HepG2 (cell line): ENCODE results near the gene IFT80. TPM values are rescaled to one million over a fixed set of nuclear protein-coding genes. Genes with fewer than 3 reads are reported as not detected.
A peak's percentile ranks its signal among the peaks of the same experiment; 100 is the strongest.

Experiments
- CEBPB ChIP-seq: IDR thresholded peaks from 2 replicates; pipeline ENCODE4 v1.6.1; 2011; ENCODE audit warnings: low read depth, low read length, improper control_type of control experiment, borderline replicate concordance
- HOXA7 ChIP-seq: sonication (generic); formaldehyde crosslinking; IDR thresholded peaks from 2 replicates; pipeline ENCODE4 v1.8.1; 2022; ENCODE audit warnings: mild to moderate bottlenecking, missing genetic modification reagents, moderate library complexity
- PAXIP1 ChIP-seq: sonication (generic); formaldehyde crosslinking; conservative IDR thresholded peaks from 2 replicates; pipeline ENCODE4 v1.4.0; 2020; ENCODE audit warnings: mild to moderate bottlenecking, missing genetic modification reagents, moderate library complexity
- SNAPC4 ChIP-seq: sonication (generic); formaldehyde crosslinking; IDR thresholded peaks from 2 replicates; pipeline ENCODE4 v1.4.0; 2020; ENCODE audit warnings: mild to moderate bottlenecking, missing genetic modification reagents
- TRIM24 ChIP-seq: sonication (generic); formaldehyde crosslinking; IDR thresholded peaks from 2 replicates; pipeline ENCODE4 v1.8.0; 2022; ENCODE audit warnings: mild to moderate bottlenecking, missing genetic modification reagents
- ZEB1 ChIP-seq: IDR thresholded peaks from 2 replicates; pipeline ENCODE4 v1.6.1; 2012; ENCODE audit warnings: mild to moderate bottlenecking, low read depth, inconsistent platforms; ENCODE audit not compliant: insufficient replicate concordance
- ZNF687 ChIP-seq: sonication (generic); formaldehyde crosslinking; IDR thresholded peaks from 2 replicates; pipeline ENCODE4 v1.5.1; 2020; ENCODE audit warnings: mild to moderate bottlenecking, missing genetic modification reagents, moderate library complexity
- ZNF747 ChIP-seq: sonication (generic); formaldehyde crosslinking; IDR thresholded peaks from 2 replicates; pipeline ENCODE4 v1.8.1; 2023; ENCODE audit warnings: missing genetic modification reagents, mild to moderate bottlenecking, borderline replicate concordance
- ZNF773 ChIP-seq: sonication (generic); formaldehyde crosslinking; IDR thresholded peaks from 2 replicates; pipeline ENCODE4 v1.4.0; 2020; ENCODE audit warnings: missing genetic modification reagents, borderline replicate concordance
- ZNF879 ChIP-seq: sonication (generic); formaldehyde crosslinking; IDR thresholded peaks from 2 replicates; pipeline ENCODE4 v1.8.1; 2023; ENCODE audit warnings: missing genetic modification reagents
- polyA plus RNA-seq, 8 experiments: library from polyadenylated mRNA; depleted of rRNA in 3 of 8; stranded (reverse) in 7 of 8; unstranded in 1 of 8; fragments of >200 nt; fragmentation: Illumina TruSeq in 4 of 8; extraction: Trizol in 4 of 8; gene quantifications; 2 replicates each; pipeline versions ENCODE4 v1.2.1 to v1.2.3, GENCODE V29; 2011 to 2016; ENCODE audit warnings: low read depth in 4 of 8, missing spikeins in 1 of 8, mixed read lengths in 1 of 8; ENCODE audit not compliant: insufficient read depth in 1 of 8
- total RNA-seq, 5 experiments: library from RNA; depleted of rRNA; stranded (reverse); fragments of >200 nt; fragmentation: Illumina TruSeq; extraction: Trizol; gene quantifications; 2 replicates each; pipeline ENCODE4 v1.2.3, GENCODE V29; 2016; ENCODE audit warnings: low read depth in 1 of 5

IFT80 gene
- total and polyA plus RNA-seq, 2 of the 13 experiments (the other 11 are each of a cell fraction or from before 2014, with no cell fraction given), result 11.4 to 15.7 TPM

GRCh38 chr3:160400030-160400701 lies 1.1 kb upstream of the IFT80 start (continued):
- TF ChIP-seq TRIM24 (CRISPR knock-in tag), result no peak
- 0 out of 2 replicates have a peak, but pooled peaks have one; percentile 51 for TF ChIP-seq ZNF747 (CRISPR knock-in tag)
- peak; percentile 50 for TF ChIP-seq ZNF687 (CRISPR knock-in tag)
- TF ChIP-seq ZEB1, result no peak
- no peak for TF ChIP-seq HOXA7 (CRISPR knock-in tag)
- no peak for TF ChIP-seq ZNF773
- TF ChIP-seq SNAPC4 (CRISPR knock-in tag), result no peak; the same call in 1 of the 2 replicates
- no peak for TF ChIP-seq PAXIP1 (CRISPR knock-in tag)
- no peak for TF ChIP-seq ZNF879
- 0 out of 2 replicates have a peak, but pooled peaks have one; percentile 6 for TF ChIP-seq CEBPB
